Right ventricle myocardium inferior (tissue), 1 donor: ENCODE measurements around the gene LRRC4C. TPM values are rescaled to one million over a fixed set of nuclear protein-coding genes. Genes with fewer than 3 reads are reported as not detected.

ENCODE experiments used
- ATAC-seq: fragments of 200-7000 bp; cut with Tn5 transposase; one replicate; pipeline ENCODE4 v1.9.1; 2020; ENCODE audit warnings: mild to moderate bottlenecking, moderate library complexity
- DNase-seq: peaks from one replicate; pipeline ENCODE4 v3.0.0; 2021; ENCODE audit errors: missing footprints
- intact Hi-C: fragments of 100-400 bp; cut with DNase I; formaldehyde crosslinking; loops from one replicate; pipeline ENCODE4 v1.11.0; 2022
- total RNA-seq: library from RNA; stranded (reverse); fragmentation: NEBNext Ultra II Directional; extraction: Animal tissue kit (Norgen Biotek cat#: 25700); gene quantifications from one replicate; pipeline ENCODE4 v1.2.1, GENCODE V29; 2021
- donor health status: DM: no; HTN: yes; CAD: no; lungs with severe emphysema.

Gene LRRC4C
- total RNA-seq, 1 donor from 2014 or later, result 1.0 TPM

GRCh38 chr11:40393511-40393910 is 1065.9 kb downstream of the LRRC4C start:
- DNase-seq, result no peak
- ATAC-seq, result no peak
- intact Hi-C loops, result no loop called here

- no peak for ATAC-seq
- intact Hi-C loops, result no loop called here
- DNase-seq, result no peak
Observed at GRCh38 chr11:40391679-40392078, 1067.8 kb downstream of the LRRC4C start.

- ATAC-seq, result no peak
- intact Hi-C loops, result no loop called here
- DNase-seq, result no peak
Observed at GRCh38 chr11:40388097-40388818, 1071.2 kb downstream of the LRRC4C start.

- intact Hi-C loops, result no loop called here
- no peak for ATAC-seq
- no peak for DNase-seq
Observed at GRCh38 chr11:40387240-40387980, 1072.0 kb downstream of the LRRC4C start.

- no peak for DNase-seq
- no peak for ATAC-seq
- intact Hi-C loops, result no loop called here
Observed at GRCh38 chr11:40384991-40385390, 1074.5 kb downstream of the LRRC4C start.

GRCh38 chr11:40381481-40381880 is 1078.0 kb downstream of the LRRC4C start:
- intact Hi-C loops, result no loop called here
- ATAC-seq (no peak), DNase-seq (no peak)

- DNase-seq (no peak), ATAC-seq (no peak)
- intact Hi-C loops, result no loop called here
Observed at GRCh38 chr11:40380835-40381234, 1078.6 kb downstream of the LRRC4C start.

GRCh38 chr11:40376331-40376730 is 1083.1 kb downstream of the LRRC4C start:
- no peak for ATAC-seq
- intact Hi-C loops, result no loop called here

DNA sequence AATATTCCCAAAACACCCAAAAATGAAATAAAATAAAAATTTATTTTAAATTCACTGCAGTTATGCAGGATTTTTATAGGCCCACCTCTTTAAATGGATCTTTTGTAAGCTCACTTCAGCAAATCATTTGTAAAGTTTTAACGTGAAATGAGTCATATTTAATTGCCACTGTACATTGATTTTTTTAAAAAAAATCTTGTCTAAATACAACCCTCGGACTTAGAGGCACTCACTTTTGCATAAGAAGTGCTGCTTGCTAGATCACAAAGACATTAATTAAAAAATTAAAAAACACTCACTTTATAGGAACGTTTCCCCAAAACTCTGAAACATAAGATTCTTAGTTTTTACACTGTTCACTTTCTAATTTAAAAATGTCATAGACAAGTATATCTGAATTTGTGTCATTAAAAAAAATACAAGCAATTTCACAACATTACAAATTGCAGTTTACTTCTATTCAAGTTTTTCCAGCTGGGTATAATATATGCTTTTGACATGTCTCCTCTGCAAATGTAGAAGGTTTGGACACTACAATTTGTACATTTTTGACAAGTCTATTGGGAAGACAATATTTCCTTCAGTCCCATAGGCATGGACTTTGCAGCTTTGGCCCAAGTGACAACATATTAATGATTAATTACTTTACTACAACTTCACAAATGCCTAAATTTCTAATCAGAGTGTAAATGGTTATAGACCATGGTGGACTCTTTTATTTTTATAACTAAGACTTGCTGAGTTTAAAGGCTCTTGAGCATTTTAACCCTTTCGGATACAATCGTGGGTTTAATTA is 1088.4 kb downstream of the LRRC4C start:
- DNase-seq (no peak), ATAC-seq (no peak)
- intact Hi-C loops, result no loop called here

More at GRCh38 chr11:40376331-40376730, 1083.1 kb downstream of the LRRC4C start:
- no peak for DNase-seq

- DNase-seq, result no peak
- intact Hi-C loops, result no loop called here
- ATAC-seq, result no peak
Observed at GRCh38 chr11:40360206-40360798, 1099.2 kb downstream of the LRRC4C start.

GRCh38 chr11:40354121-40354520 is 1105.3 kb downstream of the LRRC4C start:
- ATAC-seq, result no peak
- no peak for DNase-seq
- intact Hi-C loops, result no loop called here

DNA sequence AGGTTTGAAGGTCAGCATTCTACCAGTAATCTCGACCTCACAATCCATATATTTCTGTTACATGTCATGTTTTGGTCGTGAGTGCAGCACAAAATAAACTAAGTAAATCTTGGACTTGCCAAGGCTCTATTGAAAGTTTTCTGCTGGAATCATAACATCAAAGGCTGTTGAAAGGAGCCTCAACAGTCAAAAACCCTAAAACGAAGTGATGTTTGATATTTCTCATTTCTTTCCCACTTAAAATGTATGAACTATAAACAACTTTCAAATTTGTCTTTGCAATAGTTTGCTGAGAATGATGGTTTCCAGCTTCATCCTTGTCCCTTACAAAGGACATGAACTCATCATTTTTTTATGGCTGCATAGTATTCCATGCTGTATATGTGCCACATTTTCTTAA is 1118.5 kb downstream of the LRRC4C start:
- ATAC-seq (no peak), DNase-seq (no peak)
- intact Hi-C loops, result no loop called here

- intact Hi-C loops, result no loop called here
- no peak for DNase-seq
- no peak for ATAC-seq
Observed at GRCh38 chr11:40338739-40339138, 1120.7 kb downstream of the LRRC4C start.

DNA sequence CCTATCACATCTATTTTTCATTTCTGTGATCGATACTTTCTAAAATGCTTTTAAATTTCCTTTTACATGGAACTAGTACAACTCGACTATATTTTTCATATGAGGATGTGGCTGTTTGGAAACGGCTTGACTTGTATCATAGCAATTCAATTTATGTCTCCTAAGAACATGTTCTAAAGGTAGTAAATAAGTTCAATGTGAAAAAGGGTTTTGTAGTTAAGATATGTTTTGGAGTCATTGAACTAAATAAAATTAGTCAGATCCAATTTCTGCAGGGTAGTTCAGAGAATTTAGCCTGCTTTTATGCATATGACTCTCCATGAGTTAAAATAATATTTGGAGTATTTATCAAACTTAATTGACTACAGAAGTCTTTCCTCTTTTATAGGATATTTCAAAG is 1121.4 kb downstream of the LRRC4C start:
- DNase-seq, result no peak

GRCh38 chr11:40337118-40337517 is 1122.3 kb downstream of the LRRC4C start:
- ATAC-seq (no peak), DNase-seq (no peak)
- intact Hi-C loops, result no loop called here

More for the DNA sequence above, 1121.4 kb downstream of the LRRC4C start:
- ATAC-seq, result no peak
- intact Hi-C loops, result no loop called here

DNA sequence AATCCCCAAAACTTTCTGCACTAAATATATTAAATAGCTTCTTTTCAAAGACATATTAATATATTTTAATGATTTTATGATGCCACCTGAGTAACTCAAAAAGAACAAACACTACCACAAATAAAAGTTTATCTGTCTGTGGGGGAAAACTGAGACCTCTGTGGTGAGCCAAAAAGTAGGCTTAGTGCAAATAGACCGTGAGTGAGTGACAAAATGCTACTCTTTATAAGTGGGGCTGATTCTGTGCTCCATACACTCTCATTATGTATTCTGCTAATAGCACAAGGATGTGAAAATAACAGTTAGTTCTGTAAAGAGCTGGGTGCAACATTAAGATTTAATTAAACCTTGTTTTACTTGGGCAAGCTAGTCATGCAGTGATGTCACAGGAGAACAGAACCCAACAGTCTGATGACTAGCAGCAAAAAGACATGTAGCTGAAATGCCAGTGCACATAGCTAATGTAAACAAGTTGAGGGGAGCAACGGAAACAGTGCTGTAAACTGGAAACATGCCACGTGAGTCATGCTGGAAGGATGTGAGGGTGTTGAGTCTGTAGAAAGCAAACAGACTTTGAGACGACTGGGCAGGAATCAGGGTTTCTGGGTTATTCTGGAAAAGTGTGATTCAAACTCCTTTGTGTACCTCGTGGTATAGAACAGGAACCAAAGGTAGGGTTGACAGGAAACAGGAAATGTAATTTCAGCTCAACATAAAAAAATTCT is 1130.4 kb downstream of the LRRC4C start:
- intact Hi-C loops, result no loop called here
- no peak for DNase-seq
- ATAC-seq, result no peak

DNA sequence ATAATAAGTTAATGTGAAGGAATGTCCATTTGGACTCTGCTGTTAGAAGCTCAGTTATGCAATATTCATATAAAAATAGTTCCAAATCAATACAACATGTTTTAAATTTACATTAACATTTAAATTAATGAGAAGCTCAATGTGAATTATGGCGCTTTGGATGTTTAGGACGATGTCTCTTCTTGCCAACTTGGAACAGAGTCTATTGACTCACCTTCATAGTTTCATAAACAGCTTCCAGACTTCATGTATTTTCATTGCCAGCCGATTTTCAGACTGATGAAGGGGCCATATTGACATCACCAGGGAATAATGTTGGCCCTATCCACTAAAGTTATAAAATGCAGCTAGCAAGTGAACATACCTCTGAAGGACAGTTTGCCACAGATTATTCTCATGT is 1136.2 kb downstream of the LRRC4C start:
- DNase-seq, result no peak
- ATAC-seq, result no peak
- intact Hi-C loops, result no loop called here

DNA sequence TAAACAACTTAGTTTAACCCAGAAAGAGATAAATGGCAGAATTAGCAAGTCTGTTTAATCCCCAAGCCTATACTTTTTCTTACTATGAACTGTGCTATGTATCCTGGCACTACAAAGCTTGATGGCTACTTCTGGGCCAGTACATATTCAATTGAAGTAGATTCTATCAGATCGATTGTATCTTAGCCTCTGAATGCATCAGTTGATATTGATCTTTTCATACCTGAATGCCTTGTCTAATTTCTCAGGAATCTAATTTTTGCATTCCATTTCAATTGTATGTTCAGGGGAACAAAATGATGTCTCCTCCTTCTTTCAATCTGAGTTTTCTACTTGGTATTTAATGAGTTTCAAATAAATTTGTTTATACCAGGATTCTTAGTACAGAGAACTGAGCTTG is 1137.9 kb downstream of the LRRC4C start:
- DNase-seq (no peak), ATAC-seq (no peak)
- intact Hi-C loops, result no loop called here

DNA sequence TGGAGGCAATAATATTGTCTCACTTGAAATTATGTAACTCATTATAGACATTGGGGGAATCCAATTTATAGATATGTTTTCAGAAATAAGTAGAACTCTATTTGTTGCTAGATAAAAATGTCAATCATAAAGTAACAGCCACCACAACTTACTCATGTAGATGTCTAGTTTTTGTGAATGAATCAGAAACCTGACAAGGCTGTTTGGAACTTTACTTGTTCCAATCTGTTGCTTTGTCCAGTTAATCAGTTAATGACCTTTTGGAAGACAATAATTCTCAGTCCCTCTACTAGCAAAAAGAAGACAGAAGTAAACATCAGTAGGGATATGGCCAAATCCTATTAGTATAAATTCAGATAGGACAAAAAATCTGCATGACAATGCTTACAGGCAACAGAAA is 1143.3 kb downstream of the LRRC4C start:
- intact Hi-C loops, result no loop called here
- ATAC-seq, result no peak
- DNase-seq, result no peak
